GM23338 (cell line): ENCODE data around the gene BLTP3B. TPM values are rescaled to one million over a fixed set of nuclear protein-coding genes. Genes with fewer than 3 reads are reported as not detected.

ENCODE experiments used
- ATAC-seq: fragments of 200-7000 bp; cut with Tn5 transposase; 3 replicates; pipeline ENCODE4 v1.9.1; 2020
- DNase-seq: peaks from one replicate; pipeline ENCODE4 v3.0.0-alpha.2; 2015; ENCODE audit warnings: low spot score
- H2AFZ ChIP-seq: fragments of 200-600 bp; sonication (generic); 2 replicates; pipeline ENCODE4 v1.8.0; 2016; ENCODE audit warnings: antibody characterized with exemption, mild to moderate bottlenecking, moderate library complexity
- H3F3A ChIP-seq: fragments of 200-600 bp; sonication (generic); replicated peaks from 2 replicates; pipeline ENCODE4 v1.8.0; 2017; ENCODE audit warnings: antibody characterized with exemption, mixed run types, low read depth
- H3K27ac ChIP-seq: fragments of 200-600 bp; sonication (generic); 2 replicates; pipeline ENCODE4 v1.6.1; 2016; ENCODE audit warnings: low read depth
- H3K27me3 ChIP-seq: fragments of 200-600 bp; sonication (generic); 2 replicates; pipeline ENCODE4 v1.8.0; 2016; ENCODE audit warnings: mild to moderate bottlenecking, mixed run types, moderate library complexity; ENCODE audit not compliant: insufficient read depth
- H3K36me3 ChIP-seq: fragments of 200-600 bp; sonication (generic); 2 replicates; pipeline ENCODE4 v1.8.0; 2016; ENCODE audit warnings: mild to moderate bottlenecking; ENCODE audit not compliant: insufficient read depth
- H3K4me1 ChIP-seq: fragments of 200-600 bp; sonication (generic); 2 replicates; pipeline ENCODE4 v1.8.0; 2016; ENCODE audit warnings: mild to moderate bottlenecking, moderate library complexity; ENCODE audit not compliant: insufficient read depth
- H3K4me2 ChIP-seq: fragments of 200-600 bp; sonication (generic); 2 replicates; pipeline ENCODE4 v1.7.1; 2017; ENCODE audit warnings: mixed run types
- H3K4me3 ChIP-seq: fragments of 200-600 bp; sonication (generic); 2 replicates; pipeline ENCODE4 v1.6.1; 2016; ENCODE audit warnings: mixed run types
- H3K79me2 ChIP-seq: fragments of 200-600 bp; sonication (generic); replicated peaks from 2 replicates; pipeline ENCODE4 v1.8.0; 2017; ENCODE audit warnings: mild to moderate bottlenecking; ENCODE audit not compliant: insufficient read depth
- H3K9me2 ChIP-seq: fragments of 200-600 bp; sonication (generic); 2 replicates; pipeline ENCODE4 v1.8.0; 2017; ENCODE audit not compliant: insufficient read depth
- H4K20me1 ChIP-seq: fragments of 200-600 bp; sonication (generic); replicated peaks from 2 replicates; pipeline ENCODE4 v1.8.0; 2017; ENCODE audit warnings: mild to moderate bottlenecking; ENCODE audit not compliant: insufficient read depth
- H3K27ac Mint-ChIP-seq: 2 replicates; pipeline ENCODE4 v1.8.0; 2020; ENCODE audit warnings: inconsistent platforms, mild to moderate bottlenecking, moderate library complexity, mixed read lengths
- H3K27me3 Mint-ChIP-seq: 3 replicates; pipeline ENCODE4 v1.8.0; 2022; ENCODE audit warnings: low read depth, mild to moderate bottlenecking, moderate library complexity, mixed read lengths, inconsistent platforms; ENCODE audit not compliant: insufficient read depth, poor library complexity
- H3K36me3 Mint-ChIP-seq: 3 replicates; pipeline ENCODE4 v1.8.0; 2021; ENCODE audit warnings: low read depth, mild to moderate bottlenecking, inconsistent platforms, moderate library complexity, mixed read lengths
- H3K4me1 Mint-ChIP-seq: 3 replicates; pipeline ENCODE4 v1.8.0; 2020; ENCODE audit warnings: mild to moderate bottlenecking, inconsistent platforms, mixed read lengths
- H3K4me3 Mint-ChIP-seq: 3 replicates; pipeline ENCODE4 v1.8.0; 2021; ENCODE audit warnings: moderate library complexity, mild to moderate bottlenecking, inconsistent platforms, mixed read lengths
- H3K9me3 Mint-ChIP-seq: 3 replicates; pipeline ENCODE4 v1.8.0; 2020; ENCODE audit warnings: moderate library complexity, mild to moderate bottlenecking, inconsistent platforms, mixed read lengths
- CREB1 ChIP-seq: fragments of 250-450 bp; sonication (Bioruptor Pico); IDR thresholded peaks from 2 replicates; pipeline ENCODE4 v1.5.0; 2020; ENCODE audit warnings: low read depth, mild to moderate bottlenecking, moderate library complexity
- EZH2 ChIP-seq: fragments of 200-600 bp; sonication (generic); IDR thresholded peaks from one replicate; pipeline ENCODE4 v1.8.0; 2017; ENCODE audit warnings: antibody characterized with exemption, mild to moderate bottlenecking, low read depth; ENCODE audit not compliant: unreplicated experiment
- EZH2phosphoT487 ChIP-seq: fragments of 200-600 bp; sonication (generic); IDR thresholded peaks from one replicate; pipeline ENCODE4 v1.8.1; 2018; ENCODE audit warnings: antibody characterized with exemption; ENCODE audit not compliant: unreplicated experiment
- JUNB ChIP-seq: IDR thresholded peaks from one replicate; pipeline ENCODE4 v1.6.1; 2016; ENCODE audit warnings: antibody characterized with exemption; ENCODE audit not compliant: unreplicated experiment
- NANOG ChIP-seq: IDR thresholded peaks from 2 replicates; pipeline ENCODE4 v1.6.1; 2016; ENCODE audit warnings: antibody characterized with exemption, borderline replicate concordance
- POLR2AphosphoS5 ChIP-seq: IDR thresholded peaks from 2 replicates; pipeline ENCODE4 v1.6.1; 2016; ENCODE audit warnings: antibody characterized with exemption, low read depth
- STAT1 ChIP-seq: IDR thresholded peaks from one replicate; pipeline ENCODE4 v1.6.1; 2016; ENCODE audit warnings: antibody characterized with exemption; ENCODE audit not compliant: unreplicated experiment
- ZNF114 ChIP-seq: fragments of 250-450 bp; sonication (Bioruptor Pico); IDR thresholded peaks from 2 replicates; pipeline ENCODE4 v1.5.0; 2020; ENCODE audit warnings: mild to moderate bottlenecking, moderate library complexity
- ZNF331 ChIP-seq: fragments of 250-450 bp; sonication (Bioruptor Pico); IDR thresholded peaks from 2 replicates; pipeline ENCODE4 v1.5.0; 2020; ENCODE audit warnings: low read depth, mild to moderate bottlenecking, moderate library complexity
- polyA plus RNA-seq: library from polyadenylated mRNA; unstranded; fragments of >200 nt; fragmentation: Nextera tagmentation; extraction: Ambion mirVana; gene quantifications from 2 replicates; pipeline ENCODE4 v1.2.1, GENCODE V29; 2016
- total RNA-seq: library from RNA; depleted of rRNA; stranded (reverse); fragments of >200 nt; shearing (Covaris generic); gene quantifications from 2 replicates; pipeline ENCODE4 v1.2.3, GENCODE V29; 2014
- TF ChIP-seq, protein P1 (sequence below): IDR thresholded peaks from one replicate; pipeline ENCODE4 v1.6.1; 2018; ENCODE audit warnings: antibody characterized with exemption; ENCODE audit not compliant: unreplicated experiment
- TF ChIP-seq, protein P2 (sequence below): IDR thresholded peaks from 2 replicates; pipeline ENCODE4 v1.6.1; 2016; ENCODE audit warnings: antibody characterized with exemption
- TF ChIP-seq, protein P3 (sequence below), 2 experiments: fragments of 200-600 bp in 1 of 2; sonication (generic) in 1 of 2; conservative IDR thresholded peaks; 2 replicates each; pipeline versions ENCODE4 v1.5.1 to v1.6.1; 2016 to 2017; ENCODE audit warnings: antibody characterized with exemption in 2 of 2, low read depth in 2 of 2, mild to moderate bottlenecking in 2 of 2, moderate library complexity in 1 of 2

BLTP3B gene
- total and polyA plus RNA-seq, 2 experiments from 2014 or later = 11.2 to 35.8 TPM

DNA sequence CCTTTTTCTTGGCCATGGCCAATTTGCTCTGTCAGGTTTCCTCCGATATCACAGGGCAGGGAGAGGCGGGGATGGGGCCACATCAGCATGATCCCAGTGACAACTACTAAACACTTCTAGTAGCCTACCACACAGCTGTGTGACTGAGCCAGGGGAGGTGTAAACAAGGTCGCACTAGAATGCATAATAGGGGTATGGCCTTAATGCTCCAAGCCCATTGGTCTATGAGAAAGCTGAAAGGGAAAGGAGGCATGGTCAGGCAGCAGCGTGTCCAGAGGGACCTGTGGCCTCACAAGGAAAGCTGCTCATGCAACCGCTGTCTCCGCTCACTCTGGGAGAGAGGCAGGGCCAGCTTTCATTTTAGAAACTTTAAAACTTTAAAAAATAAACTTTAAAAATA, 30.4 kb upstream of the BLTP3B start (continued):
- TF ChIP-seq, protein P1, sequence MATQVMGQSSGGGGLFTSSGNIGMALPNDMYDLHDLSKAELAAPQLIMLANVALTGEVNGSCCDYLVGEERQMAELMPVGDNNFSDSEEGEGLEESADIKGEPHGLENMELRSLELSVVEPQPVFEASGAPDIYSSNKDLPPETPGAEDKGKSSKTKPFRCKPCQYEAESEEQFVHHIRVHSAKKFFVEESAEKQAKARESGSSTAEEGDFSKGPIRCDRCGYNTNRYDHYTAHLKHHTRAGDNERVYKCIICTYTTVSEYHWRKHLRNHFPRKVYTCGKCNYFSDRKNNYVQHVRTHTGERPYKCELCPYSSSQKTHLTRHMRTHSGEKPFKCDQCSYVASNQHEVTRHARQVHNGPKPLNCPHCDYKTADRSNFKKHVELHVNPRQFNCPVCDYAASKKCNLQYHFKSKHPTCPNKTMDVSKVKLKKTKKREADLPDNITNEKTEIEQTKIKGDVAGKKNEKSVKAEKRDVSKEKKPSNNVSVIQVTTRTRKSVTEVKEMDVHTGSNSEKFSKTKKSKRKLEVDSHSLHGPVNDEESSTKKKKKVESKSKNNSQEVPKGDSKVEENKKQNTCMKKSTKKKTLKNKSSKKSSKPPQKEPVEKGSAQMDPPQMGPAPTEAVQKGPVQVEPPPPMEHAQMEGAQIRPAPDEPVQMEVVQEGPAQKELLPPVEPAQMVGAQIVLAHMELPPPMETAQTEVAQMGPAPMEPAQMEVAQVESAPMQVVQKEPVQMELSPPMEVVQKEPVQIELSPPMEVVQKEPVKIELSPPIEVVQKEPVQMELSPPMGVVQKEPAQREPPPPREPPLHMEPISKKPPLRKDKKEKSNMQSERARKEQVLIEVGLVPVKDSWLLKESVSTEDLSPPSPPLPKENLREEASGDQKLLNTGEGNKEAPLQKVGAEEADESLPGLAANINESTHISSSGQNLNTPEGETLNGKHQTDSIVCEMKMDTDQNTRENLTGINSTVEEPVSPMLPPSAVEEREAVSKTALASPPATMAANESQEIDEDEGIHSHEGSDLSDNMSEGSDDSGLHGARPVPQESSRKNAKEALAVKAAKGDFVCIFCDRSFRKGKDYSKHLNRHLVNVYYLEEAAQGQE = no peak
- no peak for TF ChIP-seq POLR2AphosphoS5
- no peak for TF ChIP-seq ZNF331 (CRISPR knock-in tag)
- no peak for TF ChIP-seq ZNF114 (CRISPR knock-in tag)
- TF ChIP-seq STAT1 = no peak
- TF ChIP-seq NANOG = no peak
- TF ChIP-seq, protein P2, sequence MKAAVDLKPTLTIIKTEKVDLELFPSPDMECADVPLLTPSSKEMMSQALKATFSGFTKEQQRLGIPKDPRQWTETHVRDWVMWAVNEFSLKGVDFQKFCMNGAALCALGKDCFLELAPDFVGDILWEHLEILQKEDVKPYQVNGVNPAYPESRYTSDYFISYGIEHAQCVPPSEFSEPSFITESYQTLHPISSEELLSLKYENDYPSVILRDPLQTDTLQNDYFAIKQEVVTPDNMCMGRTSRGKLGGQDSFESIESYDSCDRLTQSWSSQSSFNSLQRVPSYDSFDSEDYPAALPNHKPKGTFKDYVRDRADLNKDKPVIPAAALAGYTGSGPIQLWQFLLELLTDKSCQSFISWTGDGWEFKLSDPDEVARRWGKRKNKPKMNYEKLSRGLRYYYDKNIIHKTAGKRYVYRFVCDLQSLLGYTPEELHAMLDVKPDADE = no peak
- TF ChIP-seq, protein P3, sequence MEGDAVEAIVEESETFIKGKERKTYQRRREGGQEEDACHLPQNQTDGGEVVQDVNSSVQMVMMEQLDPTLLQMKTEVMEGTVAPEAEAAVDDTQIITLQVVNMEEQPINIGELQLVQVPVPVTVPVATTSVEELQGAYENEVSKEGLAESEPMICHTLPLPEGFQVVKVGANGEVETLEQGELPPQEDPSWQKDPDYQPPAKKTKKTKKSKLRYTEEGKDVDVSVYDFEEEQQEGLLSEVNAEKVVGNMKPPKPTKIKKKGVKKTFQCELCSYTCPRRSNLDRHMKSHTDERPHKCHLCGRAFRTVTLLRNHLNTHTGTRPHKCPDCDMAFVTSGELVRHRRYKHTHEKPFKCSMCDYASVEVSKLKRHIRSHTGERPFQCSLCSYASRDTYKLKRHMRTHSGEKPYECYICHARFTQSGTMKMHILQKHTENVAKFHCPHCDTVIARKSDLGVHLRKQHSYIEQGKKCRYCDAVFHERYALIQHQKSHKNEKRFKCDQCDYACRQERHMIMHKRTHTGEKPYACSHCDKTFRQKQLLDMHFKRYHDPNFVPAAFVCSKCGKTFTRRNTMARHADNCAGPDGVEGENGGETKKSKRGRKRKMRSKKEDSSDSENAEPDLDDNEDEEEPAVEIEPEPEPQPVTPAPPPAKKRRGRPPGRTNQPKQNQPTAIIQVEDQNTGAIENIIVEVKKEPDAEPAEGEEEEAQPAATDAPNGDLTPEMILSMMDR (conservative IDR thresholded peaks at IDR 0.05; ENCODE audit: low read depth in 2 of 2) = no peak
- no peak for TF ChIP-seq EZH2phosphoT487
- no peak for TF ChIP-seq CREB1 (CRISPR knock-in tag)
- no peak for TF ChIP-seq JUNB

DNA sequence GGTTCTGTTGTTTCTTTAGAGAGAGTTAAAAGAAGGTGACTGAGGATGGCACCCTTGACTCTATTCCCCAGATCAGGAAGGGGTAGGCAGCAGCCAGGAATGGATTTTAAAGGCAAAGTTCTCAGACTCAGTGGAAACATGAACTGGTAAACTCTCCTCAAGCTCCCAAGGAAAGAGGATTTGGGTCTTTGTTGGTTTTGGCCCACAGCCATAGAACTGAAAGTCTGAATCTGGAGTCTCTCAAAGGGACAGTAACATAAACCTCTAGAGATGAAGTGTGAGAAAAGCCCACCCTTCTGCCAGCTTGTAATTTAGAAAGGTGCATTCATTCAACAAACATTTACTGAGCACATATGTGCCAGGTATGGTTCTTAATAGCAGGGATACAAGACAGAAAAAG, 28.6 kb upstream of the BLTP3B start:
- H3K79me2 ChIP-seq = no peaks in the 10 kb centered on the region
- Mint-ChIP-seq H3K4me1 (peaks cover 5% of the 10 kb centered on the region; the same call in 1 of the 3 replicates), H3K36me3 (peaks cover 25% of the 10 kb centered on the region), H3K9me3 (no peaks in the 10 kb centered on the region; the same call in 2 of the 3 replicates), H3K27me3 (peaks cover 6% of the 10 kb centered on the region), H3K4me3 (no peak overlapping the region), H3K27ac (no peak overlapping the region)
- no peaks in the 10 kb centered on the region for H3F3A ChIP-seq
- H3K9me2 ChIP-seq = no peaks in the 10 kb centered on the region
- ATAC-seq (no peak), DNase-seq (no peak)
- no peak overlapping the region for H3K4me2 ChIP-seq
- no peak overlapping the region for H2AFZ ChIP-seq
- no peaks in the 10 kb centered on the region for H3K27me3 ChIP-seq
- H3K27ac ChIP-seq = no peak overlapping the region
- H4K20me1 ChIP-seq = 0 out of 2 replicates have a peak, but pooled peaks cover 3% of the 10 kb centered on the region
- H3K36me3 ChIP-seq = no peaks in the 10 kb centered on the region
- no peaks in the 10 kb centered on the region for H3K4me1 ChIP-seq
- H3K4me3 ChIP-seq = no peak overlapping the region
- TF ChIP-seq CREB1 (CRISPR knock-in tag) (no peak), POLR2AphosphoS5 (no peak), STAT1 (no peak), EZH2phosphoT487 (no peak), EZH2 (no peak)
- TF ChIP-seq, protein P3 (conservative IDR thresholded peaks at IDR 0.05; ENCODE audit: low read depth in 2 of 2) = no peak
- TF ChIP-seq, protein P1 = no peak
